Ishikawa (cell line): Measurements from ENCODE around the gene STRN3.

ENCODE experiments used
- CEBPB ChIP-seq: IDR thresholded peaks from 2 replicates; pipeline ENCODE4 v1.6.1; 2012
- CREB1 ChIP-seq: IDR thresholded peaks from 2 replicates; pipeline ENCODE4 v1.6.1; 2012; ENCODE audit warnings: low read depth
- EGR1 ChIP-seq: IDR thresholded peaks from 2 replicates; pipeline ENCODE4 v1.6.1; 2012
- EP300 ChIP-seq: IDR thresholded peaks from 2 replicates; pipeline ENCODE4 v1.6.1; 2012; ENCODE audit warnings: borderline replicate concordance
- FOXM1 ChIP-seq: IDR thresholded peaks from 2 replicates; pipeline ENCODE4 v1.6.1; 2012; ENCODE audit warnings: low read depth, borderline replicate concordance
- MAX ChIP-seq: IDR thresholded peaks from 2 replicates; pipeline ENCODE4 v1.6.1; 2012
- NFIC ChIP-seq: IDR thresholded peaks from 2 replicates; pipeline ENCODE4 v1.6.1; 2012
- RAD21 ChIP-seq: IDR thresholded peaks from 2 replicates; pipeline ENCODE4 v1.6.1; 2012; ENCODE audit warnings: low read depth
- REST ChIP-seq: IDR thresholded peaks from 2 replicates; pipeline ENCODE4 v1.6.1; 2012; ENCODE audit warnings: low read depth, mild to moderate bottlenecking
- TAF1 ChIP-seq: IDR thresholded peaks from 2 replicates; pipeline ENCODE4 v1.6.1; 2012; ENCODE audit warnings: low read depth, mild to moderate bottlenecking
- TCF12 ChIP-seq: IDR thresholded peaks from 2 replicates; pipeline ENCODE4 v1.6.1; 2012; ENCODE audit warnings: low read depth
- TEAD4 ChIP-seq: IDR thresholded peaks from 2 replicates; pipeline ENCODE4 v1.6.1; 2012
- YY1 ChIP-seq: IDR thresholded peaks from 2 replicates; pipeline ENCODE4 v1.6.1; 2012; ENCODE audit warnings: low read depth
- ZBTB7A ChIP-seq: IDR thresholded peaks from 2 replicates; pipeline ENCODE4 v1.6.1; 2012; ENCODE audit warnings: low read depth
- TF ChIP-seq, protein P1 (sequence below): IDR thresholded peaks from 2 replicates; pipeline ENCODE4 v1.6.1; 2012

The STRN3 gene

DNA sequence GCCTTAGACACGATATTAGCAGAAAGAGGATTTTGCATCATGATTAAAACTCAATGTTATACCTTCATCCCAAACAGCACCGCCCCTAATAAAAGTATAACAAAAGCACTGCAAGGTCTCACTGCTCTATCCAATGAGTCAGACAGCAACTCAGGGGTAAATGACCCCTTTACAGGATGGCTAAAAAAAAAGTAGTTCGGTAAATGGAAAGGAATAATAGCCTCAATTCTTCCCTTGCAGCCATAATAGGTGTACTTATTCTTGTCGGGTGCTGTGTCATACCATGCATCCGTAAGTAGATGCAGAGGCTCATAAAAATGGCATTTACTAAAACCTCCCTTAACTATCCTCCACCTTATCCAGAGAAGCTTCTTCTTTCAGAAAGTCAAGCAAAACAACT lies 54.6 kb downstream of the STRN3 start:
- TF ChIP-seq FOXM1 = no peak
- TF ChIP-seq REST = no peak
- no peak for TF ChIP-seq TCF12
- TF ChIP-seq YY1 = no peak
- no peak for TF ChIP-seq EGR1
- no peak for TF ChIP-seq CEBPB
- TF ChIP-seq, protein P1, sequence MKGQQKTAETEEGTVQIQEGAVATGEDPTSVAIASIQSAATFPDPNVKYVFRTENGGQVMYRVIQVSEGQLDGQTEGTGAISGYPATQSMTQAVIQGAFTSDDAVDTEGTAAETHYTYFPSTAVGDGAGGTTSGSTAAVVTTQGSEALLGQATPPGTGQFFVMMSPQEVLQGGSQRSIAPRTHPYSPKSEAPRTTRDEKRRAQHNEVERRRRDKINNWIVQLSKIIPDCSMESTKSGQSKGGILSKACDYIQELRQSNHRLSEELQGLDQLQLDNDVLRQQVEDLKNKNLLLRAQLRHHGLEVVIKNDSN = no peak
- no peak for TF ChIP-seq CREB1
- no peak for TF ChIP-seq MAX
- no peak for TF ChIP-seq TAF1
- no peak for TF ChIP-seq NFIC
- TF ChIP-seq TEAD4 = no peak
- TF ChIP-seq RAD21 = no peak
- no peak for TF ChIP-seq EP300
- no peak for TF ChIP-seq ZBTB7A

- TF ChIP-seq RAD21 = no peak
- TF ChIP-seq, protein P1 = no peak
- no peak for TF ChIP-seq MAX
- no peak for TF ChIP-seq TCF12
- TF ChIP-seq TAF1 = no peak
- TF ChIP-seq CREB1 = no peak
- no peak for TF ChIP-seq ZBTB7A
- TF ChIP-seq EGR1 = no peak
- TF ChIP-seq TEAD4 = no peak
- no peak for TF ChIP-seq NFIC
- TF ChIP-seq EP300 = no peak
- TF ChIP-seq CEBPB = no peak
Measured at GRCh38 chr14:30966415-30967363, 59.5 kb downstream of the STRN3 start.

DNA sequence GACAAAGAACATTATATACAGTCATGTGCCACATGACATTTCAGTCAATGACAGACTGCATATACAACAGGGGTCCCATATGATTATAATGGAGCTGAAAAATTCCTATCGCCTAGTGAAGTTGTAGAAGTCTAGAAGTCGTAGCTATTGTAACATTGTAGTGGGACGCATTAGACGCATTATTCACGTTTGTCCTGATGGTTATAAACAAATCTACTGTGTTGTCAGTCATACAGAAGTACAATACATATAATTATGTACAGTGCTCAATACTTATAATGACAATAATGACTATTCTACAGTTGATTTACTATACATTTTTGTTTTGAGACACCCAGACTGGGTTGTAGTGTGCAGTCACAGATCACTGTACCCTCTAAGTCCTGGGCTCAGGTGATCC lies 64.8 kb downstream of the STRN3 start:
- TF ChIP-seq YY1 = no peak
- TF ChIP-seq FOXM1 = no peak
- no peak for TF ChIP-seq RAD21

GRCh38 chr14:30960216-30960615 lies 66.0 kb downstream of the STRN3 start:
- no peak for TF ChIP-seq EGR1
- no peak for TF ChIP-seq CREB1

GRCh38 chr14:30958555-30959407 lies 67.4 kb downstream of the STRN3 start:
- TF ChIP-seq FOXM1 (no peak), MAX (no peak), EP300 (no peak), YY1 (no peak), NFIC (no peak), ZBTB7A (no peak), REST (no peak), TCF12 (no peak), CREB1 (no peak), TEAD4 (no peak), RAD21 (no peak), EGR1 (no peak), CEBPB (no peak), TAF1 (no peak)
- TF ChIP-seq, protein P1 = no peak
